ENCODE data around the gene HACL1.

DNA sequence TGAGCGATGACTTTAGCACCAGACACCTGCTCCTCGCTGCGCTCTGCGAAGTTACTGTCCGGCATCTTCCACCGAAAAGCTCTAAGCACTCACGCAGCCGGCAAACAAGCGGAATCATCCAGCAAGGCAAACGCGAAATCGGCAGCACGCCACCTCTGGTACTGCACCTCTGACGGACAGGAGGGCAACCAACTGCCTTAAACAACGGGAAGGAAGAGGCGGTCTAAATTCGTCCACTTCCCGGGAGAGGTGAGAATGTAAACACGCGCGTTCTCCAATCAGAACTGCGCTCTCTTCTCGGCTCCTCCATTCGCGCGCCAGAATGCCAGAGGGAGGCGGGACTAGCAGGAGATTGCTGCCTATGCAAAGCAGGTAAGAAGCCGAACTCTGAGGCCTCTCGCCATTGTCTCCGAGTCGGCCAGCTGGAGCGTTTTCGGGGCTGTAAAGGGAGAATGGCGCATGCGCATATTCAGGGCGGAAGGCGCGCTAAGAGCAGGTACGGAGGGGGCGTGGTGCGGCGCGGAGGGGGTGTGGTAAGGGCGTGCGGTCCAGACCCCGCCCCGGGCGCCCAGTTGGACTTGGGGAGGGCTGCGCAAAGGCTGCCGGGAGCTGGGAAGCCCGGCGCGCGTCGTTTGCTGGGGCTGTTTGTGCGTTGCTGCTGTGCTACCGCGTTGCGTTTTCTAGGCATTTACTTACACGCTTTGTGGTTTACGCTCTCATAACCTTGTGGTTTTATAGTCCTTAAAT, at the start of gene HACL1, which contains the start of gene BTD:
- TF ChIP-seq, protein P1, sequence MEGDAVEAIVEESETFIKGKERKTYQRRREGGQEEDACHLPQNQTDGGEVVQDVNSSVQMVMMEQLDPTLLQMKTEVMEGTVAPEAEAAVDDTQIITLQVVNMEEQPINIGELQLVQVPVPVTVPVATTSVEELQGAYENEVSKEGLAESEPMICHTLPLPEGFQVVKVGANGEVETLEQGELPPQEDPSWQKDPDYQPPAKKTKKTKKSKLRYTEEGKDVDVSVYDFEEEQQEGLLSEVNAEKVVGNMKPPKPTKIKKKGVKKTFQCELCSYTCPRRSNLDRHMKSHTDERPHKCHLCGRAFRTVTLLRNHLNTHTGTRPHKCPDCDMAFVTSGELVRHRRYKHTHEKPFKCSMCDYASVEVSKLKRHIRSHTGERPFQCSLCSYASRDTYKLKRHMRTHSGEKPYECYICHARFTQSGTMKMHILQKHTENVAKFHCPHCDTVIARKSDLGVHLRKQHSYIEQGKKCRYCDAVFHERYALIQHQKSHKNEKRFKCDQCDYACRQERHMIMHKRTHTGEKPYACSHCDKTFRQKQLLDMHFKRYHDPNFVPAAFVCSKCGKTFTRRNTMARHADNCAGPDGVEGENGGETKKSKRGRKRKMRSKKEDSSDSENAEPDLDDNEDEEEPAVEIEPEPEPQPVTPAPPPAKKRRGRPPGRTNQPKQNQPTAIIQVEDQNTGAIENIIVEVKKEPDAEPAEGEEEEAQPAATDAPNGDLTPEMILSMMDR (IDR thresholded peaks at IDR 0.05): peak in 2 of 3 donors; percentile 22 to 49
- TF ChIP-seq POLR2AphosphoS5 (IDR thresholded peaks at IDR 0.05): peak; percentile 64 to 84 (median 79)
- TF ChIP-seq POLR2A (IDR thresholded peaks at IDR 0.05): peak; percentile 69
